Liver (tissue), 9 donors: Measurements from ENCODE around the gene NAP1L1. TPM values are rescaled to one million over a fixed set of nuclear protein-coding genes. Genes with fewer than 3 reads are reported as not detected.

ENCODE experiments used
- DNase-seq: peaks from one replicate; pipeline ENCODE4 v3.0.0-alpha.2; 2017; ENCODE audit warnings: low spot score
- H3K27ac ChIP-seq, 2 donors: one replicate each; pipeline ENCODE4 v1.7.0; 2013; ENCODE audit warnings: inconsistent platforms in 2 of 2, low read length in 2 of 2, control low read depth in 1 of 2, low read depth in 1 of 2, mild to moderate bottlenecking in 1 of 2
- H3K27me3 ChIP-seq, 4 donors: one replicate each; pipeline versions ENCODE4 v1.6.1 to v1.7.0; 2013; ENCODE audit warnings: low read length in 3 of 4, inconsistent platforms in 1 of 4, mild to moderate bottlenecking in 1 of 4, moderate library complexity in 1 of 4; ENCODE audit not compliant: control insufficient read depth in 4 of 4, insufficient read depth in 4 of 4
- H3K36me3 ChIP-seq, 4 donors: one replicate each; pipeline versions ENCODE4 v1.6.1 to v1.7.0; 2013; ENCODE audit warnings: low read length in 3 of 4, mild to moderate bottlenecking in 3 of 4, low read depth in 1 of 4, moderate library complexity in 1 of 4; ENCODE audit not compliant: control insufficient read depth in 4 of 4, insufficient read depth in 3 of 4
- H3K4me1 ChIP-seq, 4 donors: one replicate each; pipeline versions ENCODE4 v1.6.1 to v1.7.0; 2013; ENCODE audit warnings: low read length in 3 of 4, mild to moderate bottlenecking in 3 of 4, moderate library complexity in 1 of 4; ENCODE audit not compliant: control insufficient read depth in 4 of 4, insufficient read depth in 4 of 4
- H3K4me3 ChIP-seq, 3 donors: one replicate each; pipeline versions ENCODE4 v1.6.1 to v1.7.0; 2013; ENCODE audit warnings: low read length in 3 of 3, control low read depth in 1 of 3, low read depth in 1 of 3, mild to moderate bottlenecking in 1 of 3
- H3K9ac ChIP-seq, 2 donors: one replicate each; pipeline ENCODE4 v1.7.0; 2013; ENCODE audit warnings: low read length in 2 of 2, mild to moderate bottlenecking in 2 of 2, moderate library complexity in 2 of 2, control low read depth in 1 of 2, low read depth in 1 of 2
- H3K9me3 ChIP-seq, 4 donors: one replicate each; pipeline versions ENCODE4 v1.6.1 to v1.7.0; 2013; ENCODE audit warnings: low read length in 3 of 4; ENCODE audit not compliant: control insufficient read depth in 4 of 4
- EGR1 ChIP-seq, 2 donors: IDR thresholded peaks; 2 replicates each; pipeline ENCODE4 v1.6.1; 2016 to 2018; ENCODE audit warnings: antibody characterized with exemption in 2 of 2, low read depth in 2 of 2
- FOXA1 ChIP-seq: IDR thresholded peaks from 2 replicates; pipeline ENCODE4 v1.6.1; 2016; ENCODE audit warnings: antibody characterized with exemption
- FOXA2 ChIP-seq: IDR thresholded peaks from 2 replicates; pipeline ENCODE4 v1.6.1; 2016; ENCODE audit warnings: antibody characterized with exemption
- GABPA ChIP-seq, 2 donors: IDR thresholded peaks in 1 of 2; conservative IDR thresholded peaks in 1 of 2; 2 replicates each; pipeline ENCODE4 v1.6.1; 2016; ENCODE audit warnings: antibody characterized with exemption in 2 of 2, mild to moderate bottlenecking in 1 of 2, moderate library complexity in 1 of 2
- HNF4A ChIP-seq, 2 donors: conservative IDR thresholded peaks; 2 replicates each; pipeline ENCODE4 v1.6.1; 2016; ENCODE audit warnings: antibody characterized with exemption in 2 of 2, mild to moderate bottlenecking in 2 of 2
- HNF4G ChIP-seq: IDR thresholded peaks from 2 replicates; pipeline ENCODE4 v1.6.1; 2016; ENCODE audit warnings: antibody characterized with exemption
- JUND ChIP-seq, 2 donors: IDR thresholded peaks; 2 replicates each; pipeline ENCODE4 v1.6.1; 2016; ENCODE audit warnings: antibody characterized with exemption in 2 of 2
- MAX ChIP-seq: IDR thresholded peaks from 2 replicates; pipeline ENCODE4 v1.6.1; 2016; ENCODE audit warnings: antibody characterized with exemption
- NR2F2 ChIP-seq: IDR thresholded peaks from 2 replicates; pipeline ENCODE4 v1.6.1; 2016; ENCODE audit warnings: antibody characterized with exemption
- RAD21 ChIP-seq, 2 donors: IDR thresholded peaks; 2 replicates each; pipeline ENCODE4 v1.6.1; 2016; ENCODE audit warnings: antibody characterized with exemption in 2 of 2, mild to moderate bottlenecking in 2 of 2
- REST ChIP-seq: IDR thresholded peaks from 2 replicates; pipeline ENCODE4 v1.6.1; 2016; ENCODE audit warnings: antibody characterized with exemption, mild to moderate bottlenecking
- RXRA ChIP-seq, 2 donors: IDR thresholded peaks; 2 replicates each; pipeline ENCODE4 v1.6.1; 2017 to 2018; ENCODE audit warnings: antibody characterized with exemption in 2 of 2, mild to moderate bottlenecking in 1 of 2
- TAF1 ChIP-seq: conservative IDR thresholded peaks from 2 replicates; pipeline ENCODE4 v1.6.1; 2016; ENCODE audit warnings: antibody characterized with exemption, mild to moderate bottlenecking
- YY1 ChIP-seq: IDR thresholded peaks from 2 replicates; pipeline ENCODE4 v1.6.1; 2016; ENCODE audit warnings: antibody characterized with exemption, mild to moderate bottlenecking
- ZBTB33 ChIP-seq: IDR thresholded peaks from 2 replicates; pipeline ENCODE4 v1.6.1; 2016; ENCODE audit warnings: antibody characterized with exemption
- WGBS: extraction: QIAGEN DNeasy Blood & Tissue Kit; methylation state at CpG from one replicate; pipeline ENCODE4 v1.1.7; 2013; 5-methylcytosine and 5-hydroxymethylcytosine counted together
- polyA plus RNA-seq, 2 donors: library from polyadenylated mRNA; stranded (reverse) in 1 of 2; unstranded in 1 of 2; fragments of 200-250 nt in 1 of 2; fragments of >200 nt in 1 of 2; fragmentation: Nextera tagmentation in 1 of 2; extraction: Ambion mirVana in 1 of 2; gene quantifications; one replicate each; pipeline versions ENCODE4 v1.2.1 to v1.2.3, GENCODE V29; 2013 to 2015
- total RNA-seq, 2 donors: library from RNA; depleted of rRNA; stranded (reverse); fragments of >200 nt; gene quantifications; one replicate each; pipeline ENCODE4 v1.2.3, GENCODE V29; 2014
- TF ChIP-seq, protein P1 (sequence below): IDR thresholded peaks from 2 replicates; pipeline ENCODE4 v1.6.1; 2016; ENCODE audit warnings: antibody characterized with exemption
- donor health status: healthy.
- donor health status: healthy.
- donor health status: healthy.
- donor health status: healthy.
- donor health status: healthy.

NAP1L1 gene
- total and polyA plus RNA-seq, 4 donors = 36.6 to 74.7 (median 42.4) TPM

DNA sequence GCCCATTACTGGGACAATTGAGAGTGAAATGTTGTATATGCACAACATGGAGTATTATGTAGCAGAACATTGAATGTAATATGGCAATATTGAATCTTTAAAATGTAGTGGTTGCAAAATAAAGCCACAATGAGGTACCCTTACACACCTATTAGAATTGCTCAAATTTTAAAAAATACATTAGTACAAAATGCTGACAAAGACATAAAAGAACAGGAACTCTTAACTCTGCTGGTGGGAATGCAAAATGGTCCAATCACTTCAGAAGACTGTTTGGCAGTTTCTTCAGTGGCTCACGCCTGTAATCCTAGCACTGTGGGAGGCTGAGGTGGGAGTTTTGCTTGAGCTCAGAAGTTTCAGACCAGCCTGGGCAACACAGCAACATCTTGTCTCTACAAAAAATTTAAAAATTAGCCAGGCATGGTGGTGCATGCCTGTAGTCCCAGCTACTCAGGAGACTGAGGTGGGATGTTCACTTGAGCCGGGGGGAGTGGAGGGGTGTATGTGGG, 6.8 kb upstream of the NAP1L1 start:
- Histone ChIP-seq H3K4me3 (no peak overlapping the region), H3K4me1 (no peaks in the 10 kb centered on the region), H3K27me3 (no peaks in the 10 kb centered on the region), H3K9me3 (no peaks in the 10 kb centered on the region), H3K9ac (no peak overlapping the region), H3K36me3 (no peaks in the 10 kb centered on the region), H3K27ac (no peak overlapping the region)
- no peak for DNase-seq
- TF ChIP-seq REST = no peak
- no peak for TF ChIP-seq MAX
- TF ChIP-seq ZBTB33 = no peak
- TF ChIP-seq NR2F2 = no peak
- TF ChIP-seq JUND (IDR thresholded peaks at IDR 0.05) = no peak
- no peak for TF ChIP-seq HNF4G
- TF ChIP-seq YY1 = no peak
- no peak for TF ChIP-seq FOXA2
- no peak for TF ChIP-seq HNF4A (conservative IDR thresholded peaks at IDR 0.05)
- TF ChIP-seq EGR1 (IDR thresholded peaks at IDR 0.05; ENCODE audit: low read depth in 2 of 2) = no peak
- TF ChIP-seq FOXA1 = no peak
- TF ChIP-seq, protein P1, sequence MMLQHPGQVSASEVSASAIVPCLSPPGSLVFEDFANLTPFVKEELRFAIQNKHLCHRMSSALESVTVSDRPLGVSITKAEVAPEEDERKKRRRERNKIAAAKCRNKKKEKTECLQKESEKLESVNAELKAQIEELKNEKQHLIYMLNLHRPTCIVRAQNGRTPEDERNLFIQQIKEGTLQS = no peak
- 80% methylated on average over 2 of the region's 2 CpGs for WGBS

- H3K27ac ChIP-seq = peak overlapping the region; percentile 93 to 97
- H3K27me3 ChIP-seq = no peaks in the 10 kb centered on the region
- peak overlapping the region; percentile 43 to 62 for H3K9ac ChIP-seq
- WGBS = 44% methylated on average over 5 of the region's 5 CpGs
- no peak for DNase-seq
- H3K9me3 ChIP-seq = no peaks in the 10 kb centered on the region
- no peaks in the 10 kb centered on the region for H3K36me3 ChIP-seq
- peaks cover 4 to 17% (median 8%) of the 10 kb centered on the region in 4 donors for H3K4me1 ChIP-seq
- H3K4me3 ChIP-seq = peak overlapping the region in 1 of 3 donors; percentile 86
- TF ChIP-seq REST = no peak
- TF ChIP-seq EGR1 (IDR thresholded peaks at IDR 0.05; ENCODE audit: low read depth in 2 of 2) = no peak
- no peak for TF ChIP-seq GABPA (IDR thresholded peaks at IDR 0.05 in 1 of 2, conservative IDR thresholded peaks at IDR 0.05 in 1 of 2)
- TF ChIP-seq HNF4A (conservative IDR thresholded peaks at IDR 0.05) = no peak
- no peak for TF ChIP-seq RAD21 (IDR thresholded peaks at IDR 0.05)
- TF ChIP-seq, protein P1 = no peak
- no peak for TF ChIP-seq RXRA (IDR thresholded peaks at IDR 0.05)
- TF ChIP-seq JUND (IDR thresholded peaks at IDR 0.05) = no peak
- TF ChIP-seq TAF1 = no peak
- TF ChIP-seq NR2F2 = no peak
- TF ChIP-seq YY1 = no peak
- TF ChIP-seq FOXA2 = no peak
- TF ChIP-seq FOXA1 = no peak
Measured at GRCh38 chr12:76085520-76085868, 1.0 kb upstream of the NAP1L1 start.
